ENCODE results near the gene RAB43.

Gene RAB43

DNA sequence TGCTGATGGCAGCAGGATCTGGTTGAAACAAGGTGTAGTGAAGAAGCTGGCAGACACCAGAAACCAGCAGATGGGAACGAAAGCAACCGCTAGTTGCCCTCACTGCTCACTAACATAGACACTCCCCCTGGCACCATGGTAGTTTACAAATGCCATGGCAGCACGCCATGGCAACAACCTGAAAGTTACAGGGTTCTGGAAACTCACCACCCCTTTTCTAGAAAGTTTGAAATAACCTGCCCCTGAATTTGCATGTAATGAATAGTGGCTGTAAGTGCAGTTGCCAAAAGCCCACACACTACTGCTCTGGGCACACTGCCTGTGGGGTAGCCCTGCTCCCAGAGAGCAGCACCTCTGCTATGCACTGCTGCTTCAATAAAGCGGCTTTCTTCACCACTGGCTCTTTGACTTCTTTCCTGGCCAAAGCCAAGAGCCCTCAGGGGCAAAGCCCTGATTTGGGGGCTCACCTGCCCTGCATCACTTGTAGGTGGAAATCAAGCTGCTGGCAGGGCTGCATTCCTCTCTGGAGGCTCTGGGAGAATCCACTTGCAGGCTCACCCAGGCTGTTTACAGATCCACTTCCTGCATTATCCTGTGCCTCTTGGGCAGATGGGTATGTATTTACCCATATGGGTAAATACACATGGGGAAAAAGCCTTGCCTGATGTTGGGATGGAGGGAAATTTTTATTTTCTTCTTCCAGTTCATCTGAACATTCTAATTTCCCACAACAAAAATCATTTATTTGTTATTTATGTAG, 63.0 kb downstream of the RAB43 start:
- ATAC-seq = peak; percentile 26; the same call in 1 of the 3 replicates
- TF ChIP-seq, protein P1, sequence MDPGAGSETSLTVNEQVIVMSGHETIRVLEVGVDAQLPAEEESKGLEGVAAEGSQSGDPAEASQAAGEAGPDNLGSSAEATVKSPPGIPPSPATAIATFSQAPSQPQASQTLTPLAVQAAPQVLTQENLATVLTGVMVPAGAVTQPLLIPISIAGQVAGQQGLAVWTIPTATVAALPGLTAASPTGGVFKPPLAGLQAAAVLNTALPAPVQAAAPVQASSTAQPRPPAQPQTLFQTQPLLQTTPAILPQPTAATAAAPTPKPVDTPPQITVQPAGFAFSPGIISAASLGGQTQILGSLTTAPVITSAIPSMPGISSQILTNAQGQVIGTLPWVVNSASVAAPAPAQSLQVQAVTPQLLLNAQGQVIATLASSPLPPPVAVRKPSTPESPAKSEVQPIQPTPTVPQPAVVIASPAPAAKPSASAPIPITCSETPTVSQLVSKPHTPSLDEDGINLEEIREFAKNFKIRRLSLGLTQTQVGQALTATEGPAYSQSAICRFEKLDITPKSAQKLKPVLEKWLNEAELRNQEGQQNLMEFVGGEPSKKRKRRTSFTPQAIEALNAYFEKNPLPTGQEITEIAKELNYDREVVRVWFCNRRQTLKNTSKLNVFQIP (CRISPR knock-in tag; IDR thresholded peaks at IDR 0.05; ENCODE audit: borderline replicate concordance, low read depth) = no peak

GRCh38 chr3:129057249-129057648, 64.4 kb downstream of the RAB43 start:
- TF ChIP-seq ZC3H10 (CRISPR knock-in tag; IDR thresholded peaks at IDR 0.05) = no peak
- no peak for TF ChIP-seq ZNF8 (CRISPR knock-in tag; IDR thresholded peaks at IDR 0.05)
- no peak for TF ChIP-seq ZNF70 (CRISPR knock-in tag; IDR thresholded peaks at IDR 0.05)
- TF ChIP-seq ZFP30 (CRISPR knock-in tag; IDR thresholded peaks at IDR 0.05) = no peak
- no peak for TF ChIP-seq ESRRG (CRISPR knock-in tag; IDR thresholded peaks at IDR 0.05)
- no peak for TF ChIP-seq SNAI2 (CRISPR knock-in tag; IDR thresholded peaks at IDR 0.05)
- TF ChIP-seq, protein P2, sequence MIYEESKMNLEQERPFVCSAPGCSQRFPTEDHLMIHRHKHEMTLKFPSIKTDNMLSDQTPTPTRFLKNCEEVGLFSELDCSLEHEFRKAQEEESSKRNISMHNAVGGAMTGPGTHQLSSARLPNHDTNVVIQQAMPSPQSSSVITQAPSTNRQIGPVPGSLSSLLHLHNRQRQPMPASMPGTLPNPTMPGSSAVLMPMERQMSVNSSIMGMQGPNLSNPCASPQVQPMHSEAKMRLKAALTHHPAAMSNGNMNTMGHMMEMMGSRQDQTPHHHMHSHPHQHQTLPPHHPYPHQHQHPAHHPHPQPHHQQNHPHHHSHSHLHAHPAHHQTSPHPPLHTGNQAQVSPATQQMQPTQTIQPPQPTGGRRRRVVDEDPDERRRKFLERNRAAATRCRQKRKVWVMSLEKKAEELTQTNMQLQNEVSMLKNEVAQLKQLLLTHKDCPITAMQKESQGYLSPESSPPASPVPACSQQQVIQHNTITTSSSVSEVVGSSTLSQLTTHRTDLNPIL (CRISPR knock-in tag; IDR thresholded peaks at IDR 0.05; ENCODE audit: low read depth) = no peak
- ATAC-seq = no peak

DNA sequence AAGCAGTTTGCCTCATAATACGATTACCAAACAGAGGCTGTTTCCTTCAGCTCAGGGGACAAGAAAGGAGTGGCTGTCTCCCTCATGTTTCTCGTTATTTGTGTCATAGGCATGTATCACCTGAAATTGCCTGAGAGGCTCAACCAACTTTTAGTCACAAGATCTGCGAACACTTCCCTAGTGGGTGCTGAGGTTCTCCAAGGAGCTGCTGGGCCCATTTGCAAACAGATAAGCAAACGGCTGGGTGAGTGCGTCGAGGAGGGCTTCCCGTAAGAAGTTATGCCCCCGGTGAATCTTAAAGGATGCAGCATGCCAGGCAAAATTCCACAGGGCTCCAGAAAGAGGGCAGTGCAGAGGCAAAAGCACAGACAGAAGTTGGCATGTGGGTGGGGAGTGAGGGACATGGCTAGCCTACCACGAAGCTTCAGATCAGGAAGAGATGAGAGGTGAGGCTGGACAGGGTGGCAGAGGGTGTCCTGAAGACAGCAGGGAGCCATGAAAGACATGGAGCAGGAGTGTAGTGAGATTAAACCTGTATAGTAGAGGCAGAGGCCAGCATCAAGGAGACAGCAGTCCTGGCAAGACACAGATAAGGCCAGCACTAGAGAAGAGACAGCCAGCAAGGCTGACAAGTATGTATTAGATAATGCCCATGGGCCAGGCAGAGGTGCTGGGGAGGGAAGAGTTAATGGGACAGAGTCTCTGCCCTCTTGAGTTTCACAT, 65.0 kb downstream of the RAB43 start:
- no peak for TF ChIP-seq RARB (CRISPR knock-in tag; IDR thresholded peaks at IDR 0.05)
- no peak for TF ChIP-seq OSR1 (CRISPR knock-in tag; IDR thresholded peaks at IDR 0.05)
- no peak for TF ChIP-seq ARNTL (CRISPR knock-in tag; IDR thresholded peaks at IDR 0.05; ENCODE audit: borderline replicate concordance, low read depth)
- no peak for TF ChIP-seq TCF4 (CRISPR knock-in tag; IDR thresholded peaks at IDR 0.05; ENCODE audit: borderline replicate concordance)
- no peak for TF ChIP-seq ZC3H10 (CRISPR knock-in tag; IDR thresholded peaks at IDR 0.05)
- TF ChIP-seq, protein P3, sequence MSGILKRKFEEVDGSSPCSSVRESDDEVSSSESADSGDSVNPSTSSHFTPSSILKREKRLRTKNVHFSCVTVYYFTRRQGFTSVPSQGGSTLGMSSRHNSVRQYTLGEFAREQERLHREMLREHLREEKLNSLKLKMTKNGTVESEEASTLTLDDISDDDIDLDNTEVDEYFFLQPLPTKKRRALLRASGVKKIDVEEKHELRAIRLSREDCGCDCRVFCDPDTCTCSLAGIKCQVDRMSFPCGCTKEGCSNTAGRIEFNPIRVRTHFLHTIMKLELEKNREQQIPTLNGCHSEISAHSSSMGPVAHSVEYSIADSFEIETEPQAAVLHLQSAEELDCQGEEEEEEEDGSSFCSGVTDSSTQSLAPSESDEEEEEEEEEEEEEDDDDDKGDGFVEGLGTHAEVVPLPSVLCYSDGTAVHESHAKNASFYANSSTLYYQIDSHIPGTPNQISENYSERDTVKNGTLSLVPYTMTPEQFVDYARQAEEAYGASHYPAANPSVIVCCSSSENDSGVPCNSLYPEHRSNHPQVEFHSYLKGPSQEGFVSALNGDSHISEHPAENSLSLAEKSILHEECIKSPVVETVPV (CRISPR knock-in tag; IDR thresholded peaks at IDR 0.05) = no peak
- no peak for TF ChIP-seq TSHZ2 (CRISPR knock-in tag; IDR thresholded peaks at IDR 0.05)
- no peak for TF ChIP-seq ZFP30 (CRISPR knock-in tag; IDR thresholded peaks at IDR 0.05)
- ATAC-seq = no peak

DNA sequence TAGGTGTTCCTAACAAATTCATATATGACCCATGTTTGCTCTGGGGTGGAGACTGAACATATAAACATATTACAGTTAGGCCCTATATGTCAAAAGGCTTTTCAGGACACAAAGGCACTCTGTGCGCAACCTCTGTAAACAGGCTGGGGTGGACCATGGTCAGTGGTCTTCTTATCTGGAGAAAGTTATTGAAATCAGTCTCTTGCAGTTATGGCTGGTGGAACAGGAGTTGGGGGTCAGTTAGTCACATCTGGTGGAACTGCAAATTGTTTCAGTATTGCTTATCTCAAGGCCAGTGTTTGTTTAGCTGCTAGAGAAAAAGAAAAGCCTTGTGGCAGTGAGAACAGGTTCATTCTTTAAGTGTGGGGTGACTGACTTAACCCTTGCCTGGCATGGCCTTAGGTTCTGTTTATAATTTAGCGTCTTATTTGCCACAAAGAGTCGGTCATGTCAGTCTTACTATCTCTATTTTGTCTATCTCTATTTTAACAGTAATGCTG, 66.9 kb downstream of the RAB43 start:
- TF ChIP-seq TCF4 (CRISPR knock-in tag; IDR thresholded peaks at IDR 0.05; ENCODE audit: borderline replicate concordance) (peak; percentile 84; the same call in 1 of the 2 replicates), OSR1 (CRISPR knock-in tag; IDR thresholded peaks at IDR 0.05) (no peak)
- no peak for ATAC-seq

DNA sequence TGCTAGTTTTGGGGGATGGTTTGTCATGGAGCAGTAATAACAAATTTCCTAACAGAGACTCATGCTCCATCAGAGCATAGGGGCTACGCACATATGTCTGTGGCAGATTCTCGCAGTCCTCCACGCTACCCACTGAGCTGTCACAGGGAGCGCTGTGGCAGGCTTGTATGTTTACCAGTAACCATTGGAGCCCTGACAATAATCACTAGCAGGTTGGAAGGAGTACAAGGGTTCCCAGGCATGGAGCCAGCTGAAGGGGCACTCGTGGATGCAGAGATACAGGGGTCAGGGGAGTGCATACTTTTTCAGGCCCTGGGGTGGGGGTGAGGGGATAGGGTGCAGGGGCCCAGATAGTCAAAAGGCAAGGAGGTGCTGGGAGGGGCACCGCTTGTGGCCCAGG, 68.9 kb downstream of the RAB43 start:
- TF ChIP-seq, protein P3 (CRISPR knock-in tag; IDR thresholded peaks at IDR 0.05) = no peak
- TF ChIP-seq TCF4 (CRISPR knock-in tag; IDR thresholded peaks at IDR 0.05; ENCODE audit: borderline replicate concordance) (no peak), ZFP3 (CRISPR knock-in tag; IDR thresholded peaks at IDR 0.05) (no peak), RARB (CRISPR knock-in tag; IDR thresholded peaks at IDR 0.05) (no peak), ZNF565 (CRISPR knock-in tag; conservative IDR thresholded peaks at IDR 0.05; ENCODE audit: low read depth) (no peak), GLIS3 (CRISPR knock-in tag; IDR thresholded peaks at IDR 0.05) (no peak), ZC3H10 (CRISPR knock-in tag; IDR thresholded peaks at IDR 0.05) (no peak)
- TF ChIP-seq, protein P1 (CRISPR knock-in tag; IDR thresholded peaks at IDR 0.05; ENCODE audit: borderline replicate concordance, low read depth) = no peak
- TF ChIP-seq, protein P2 (CRISPR knock-in tag; IDR thresholded peaks at IDR 0.05; ENCODE audit: low read depth) = no peak

More for the DNA sequence above, 68.9 kb downstream of the RAB43 start:
- peak; percentile 11; the same call in 2 of the 3 replicates for ATAC-seq

Data from SK-N-SH treated with all-trans-retinoic acid at 6 μM for 48 hours (cell line).